NCI-H1048 (cell line): ENCODE results near the gene GNRH2.
"Not testable (repeated sequence)": the region's sequence is repeated elsewhere in the genome, so short reads cannot be mapped to it uniquely, and the experiment has no call there.

ENCODE experiments used
- DNase-seq: peaks from one replicate; lab custom pipeline; 2025; lab: John Stamatoyannopoulos, UW

The GNRH2 gene

DNA sequence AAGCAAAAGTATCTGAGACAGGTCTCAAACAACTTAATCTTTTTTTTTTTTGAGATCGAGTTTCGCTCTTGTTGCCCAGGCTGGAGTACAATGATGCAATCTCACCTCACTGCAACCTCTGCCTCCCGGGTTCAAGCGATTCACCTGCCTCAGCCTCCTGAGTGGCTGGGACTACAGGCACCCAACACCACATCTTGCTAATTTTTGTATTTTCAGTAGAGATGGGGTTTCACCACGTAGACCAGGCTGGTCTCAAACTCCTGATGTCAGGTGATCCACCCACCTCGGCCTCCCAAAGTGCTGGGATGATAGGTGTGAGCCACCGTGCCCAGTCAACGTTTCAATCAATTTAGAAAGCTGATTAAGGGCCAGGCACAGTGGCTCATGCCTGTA, 29.8 kb downstream of the GNRH2 start:
- DNase-seq: not testable (repeated sequence)

DNA sequence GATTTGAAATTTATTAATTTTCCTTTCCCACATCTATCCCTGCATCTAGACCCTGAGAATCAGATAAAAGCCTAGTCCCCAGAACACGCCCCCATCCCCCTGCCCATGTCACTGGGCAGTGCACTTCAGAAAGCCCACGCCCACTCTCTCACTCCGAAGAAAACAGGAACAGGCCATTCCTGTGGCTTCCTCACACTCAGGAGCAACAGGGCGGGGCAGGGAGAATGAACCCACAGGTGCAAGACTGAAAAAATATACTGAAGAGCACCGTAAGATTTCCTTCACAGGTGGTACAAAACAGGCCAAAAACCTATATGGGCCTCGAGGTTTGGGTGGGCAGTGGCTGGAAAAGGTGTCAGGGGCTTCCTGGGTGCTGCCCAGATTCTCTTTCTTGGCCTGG, 31.4 kb downstream of the GNRH2 start:
- DNase-seq: no peak

DNA sequence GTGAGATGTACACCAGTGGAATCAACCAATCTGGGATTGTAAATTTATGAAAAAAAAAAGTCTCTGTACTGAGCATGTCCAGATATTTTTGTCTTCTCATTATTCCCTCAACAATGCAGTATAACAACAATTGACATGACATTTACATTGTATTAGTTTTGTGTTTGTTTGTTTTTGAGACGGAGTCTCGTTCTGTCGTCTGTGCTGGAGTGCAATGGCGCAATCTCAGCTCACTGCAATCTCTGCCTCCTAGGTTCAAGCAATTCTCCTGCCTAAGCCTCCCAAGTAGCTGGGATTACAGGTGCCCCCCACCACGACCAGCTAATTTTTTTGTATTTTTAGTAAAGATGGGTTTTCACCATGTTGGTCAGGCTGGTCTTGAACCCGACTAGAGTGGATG, 31.9 kb downstream of the GNRH2 start:
- DNase-seq: not testable (repeated sequence)

DNA sequence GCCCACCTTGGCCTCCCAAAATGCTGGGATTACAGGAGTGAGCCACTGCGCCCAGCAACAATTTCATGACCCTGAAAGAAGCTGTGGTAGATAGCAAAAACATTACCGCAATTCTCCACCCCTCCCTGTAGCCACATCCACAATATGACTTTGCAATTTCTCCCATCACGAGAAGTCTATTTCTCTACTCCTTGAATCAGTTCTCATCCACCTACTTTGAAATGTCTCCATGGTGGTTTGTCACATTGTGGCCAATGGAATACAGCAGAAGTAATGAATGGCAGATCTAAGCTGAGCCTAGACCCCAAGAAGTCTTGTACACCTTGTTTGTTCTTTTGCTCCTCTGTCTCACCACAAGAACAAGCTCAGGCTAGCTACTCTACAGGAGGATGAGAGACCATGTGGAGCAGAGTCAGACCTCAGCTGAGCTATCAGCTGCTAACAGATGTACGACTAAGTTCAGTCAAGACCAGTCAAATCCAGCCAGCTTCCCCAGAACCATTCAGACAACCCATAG, 34.3 kb downstream of the GNRH2 start:
- no peak for DNase-seq

DNA sequence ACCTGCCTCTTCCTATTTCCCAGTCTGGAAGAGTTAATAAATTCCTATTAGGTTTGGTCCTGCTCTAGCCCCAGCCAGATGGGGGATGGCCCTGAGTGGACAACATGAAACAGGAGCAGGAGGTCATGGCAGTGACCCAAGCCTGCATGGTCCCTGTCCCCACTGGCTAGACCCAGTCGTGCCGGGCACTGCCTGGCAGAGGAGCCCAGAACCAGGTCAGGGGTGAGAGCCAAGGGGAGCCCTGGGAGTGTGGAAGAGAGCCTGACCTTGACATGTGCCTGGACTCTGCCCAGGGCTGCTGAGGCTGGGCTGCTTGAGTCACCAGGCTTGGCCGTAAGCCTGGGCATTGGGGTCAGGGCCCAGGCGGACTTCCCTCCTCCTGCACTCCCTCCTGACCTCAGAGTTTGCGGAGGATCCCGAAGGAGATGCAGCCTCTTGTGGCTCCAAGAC, 37.5 kb downstream of the GNRH2 start:
- no peak for DNase-seq

DNA sequence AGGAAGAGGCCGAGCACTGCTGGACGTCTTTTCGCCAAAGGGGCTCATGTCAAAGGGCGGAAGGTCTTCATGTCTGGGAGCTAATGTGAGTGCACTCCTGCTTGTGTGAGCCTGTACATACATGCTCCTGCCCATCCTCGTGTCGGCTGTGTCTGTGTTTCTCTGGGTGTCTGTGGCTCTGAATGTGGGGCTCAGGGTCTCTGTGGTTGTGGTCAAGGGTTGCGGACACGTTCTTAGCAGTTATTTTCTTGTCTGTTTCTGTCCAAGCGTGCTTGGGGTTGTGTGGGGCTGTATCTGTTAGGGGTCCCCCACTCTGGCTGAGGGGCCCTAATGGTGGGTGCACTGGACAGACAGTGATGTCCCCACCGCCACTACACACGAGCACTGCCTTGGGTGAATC, 38.2 kb downstream of the GNRH2 start:
- no peak for DNase-seq

DNA sequence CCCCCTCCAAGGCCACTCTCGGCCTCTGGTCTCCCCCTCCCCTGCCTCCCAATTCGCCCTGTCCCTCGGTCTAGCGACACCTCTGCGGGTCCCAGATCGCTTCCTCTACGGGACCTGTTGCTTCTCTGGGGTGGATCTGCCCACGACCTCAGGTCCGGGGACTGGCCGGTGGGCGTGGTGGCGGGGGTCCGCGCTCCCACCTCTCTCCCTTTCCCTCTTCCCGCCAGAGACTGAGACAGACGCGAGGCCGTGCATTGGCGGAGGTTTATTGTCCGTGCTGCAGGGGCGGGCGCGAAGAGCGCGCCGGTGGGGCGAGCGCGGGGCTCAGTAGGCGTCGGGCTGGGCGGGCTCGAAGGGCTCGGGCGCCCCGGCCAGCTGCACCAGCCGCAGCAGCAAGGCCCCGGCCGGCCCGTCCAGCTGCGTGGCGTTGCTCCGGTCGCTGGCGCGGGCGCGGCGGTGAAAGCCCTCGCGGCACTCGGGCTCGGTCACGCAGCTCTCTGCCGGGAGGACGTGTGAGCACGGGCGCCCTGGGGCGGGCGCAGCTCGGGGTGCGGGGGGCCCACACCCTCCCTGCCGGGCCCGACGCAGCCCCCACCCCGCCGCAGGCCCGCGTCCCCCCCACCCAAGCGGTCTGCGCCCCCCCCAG, 39.0 kb downstream of the GNRH2 start:
- DNase-seq: no peak

DNA sequence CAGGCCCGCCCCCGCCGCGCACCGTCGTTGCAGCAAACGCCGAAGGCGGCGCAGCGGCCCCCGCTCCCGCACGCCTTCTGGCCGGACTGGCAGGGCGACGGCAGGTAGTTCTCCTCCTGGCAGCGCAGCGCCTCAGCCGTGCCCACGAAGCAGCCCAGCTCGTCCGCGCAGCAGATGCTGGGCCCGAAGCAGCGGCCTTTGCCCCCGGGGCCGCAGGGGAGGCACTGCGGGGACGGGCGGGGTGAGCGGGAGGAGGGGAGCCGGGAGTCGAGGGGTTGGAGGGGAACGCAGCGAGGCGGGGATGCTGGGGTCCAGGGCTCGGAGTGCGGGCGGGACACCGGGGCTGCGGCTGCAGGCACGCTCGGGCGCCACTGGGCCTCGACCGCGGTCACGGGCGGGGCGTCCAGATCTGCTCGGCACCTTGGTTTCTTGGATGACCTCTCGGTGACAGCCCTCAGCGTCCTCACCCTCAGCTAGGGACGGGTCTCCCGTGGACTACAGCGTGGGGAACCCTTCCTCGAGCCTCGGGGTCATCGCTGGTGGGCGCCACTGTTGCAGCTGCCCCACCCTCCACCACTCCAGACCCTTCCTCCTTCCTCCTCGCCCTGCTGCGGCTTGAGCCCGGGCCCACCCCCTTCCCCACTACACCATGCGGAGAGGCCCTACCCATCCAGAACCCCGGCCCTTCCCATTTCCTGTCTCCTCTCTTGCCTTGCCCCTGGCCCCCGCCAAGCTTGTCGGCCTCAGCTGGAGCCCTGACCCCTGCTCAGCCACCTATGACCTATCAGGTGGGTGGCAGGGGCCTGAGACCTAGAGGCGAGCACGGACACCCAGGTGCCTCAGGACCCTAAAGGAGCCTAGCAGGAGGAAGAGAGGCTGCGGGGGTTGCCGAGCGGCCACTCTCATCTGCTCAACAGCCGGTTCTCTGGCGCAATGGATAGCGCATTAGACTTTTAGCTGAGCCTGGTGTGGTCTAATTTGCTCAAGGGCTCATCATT, 39.8 kb downstream of the GNRH2 start:
- DNase-seq: no peak

DNA sequence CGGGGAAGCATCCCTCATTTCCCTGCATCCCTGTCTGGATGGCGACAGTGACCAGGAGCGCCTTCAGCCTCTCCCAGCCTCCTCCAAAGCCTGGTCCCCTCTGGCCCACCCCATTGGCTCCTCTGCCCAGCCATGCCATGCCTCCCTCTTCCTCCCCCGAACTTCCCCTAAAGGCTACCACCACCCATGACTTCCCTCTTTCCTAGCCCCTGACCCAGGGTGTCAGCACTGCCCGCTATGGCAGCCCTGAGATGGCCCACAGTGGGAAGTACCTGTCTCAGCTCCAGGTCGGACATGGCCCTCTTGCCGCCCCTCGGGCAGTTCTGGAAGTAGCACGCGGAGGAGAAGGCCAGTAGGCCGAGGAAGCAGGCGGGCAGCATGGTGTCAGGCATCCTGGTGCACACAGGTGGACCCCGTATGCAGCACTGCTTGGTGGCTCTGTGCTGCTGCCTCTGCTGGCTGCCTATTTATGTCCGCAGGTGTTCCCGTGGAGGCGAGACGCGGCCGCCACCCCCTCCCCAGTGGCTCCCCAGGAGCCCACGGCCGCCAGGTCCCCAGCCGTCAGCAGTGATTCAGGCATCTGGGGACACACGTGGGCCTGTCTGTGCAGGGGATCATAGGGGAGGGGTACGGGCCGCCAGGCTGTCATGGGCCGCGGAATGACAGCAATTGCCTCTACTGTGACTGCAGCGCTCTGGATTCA, 41.0 kb downstream of the GNRH2 start, which contains the start of gene AVP:
TSS of gene AVP (minus strand) at position 442 of the 703 bp plus-strand sequence. CDS start at position 392, 50 bp downstream.
- no peak for DNase-seq

DNA sequence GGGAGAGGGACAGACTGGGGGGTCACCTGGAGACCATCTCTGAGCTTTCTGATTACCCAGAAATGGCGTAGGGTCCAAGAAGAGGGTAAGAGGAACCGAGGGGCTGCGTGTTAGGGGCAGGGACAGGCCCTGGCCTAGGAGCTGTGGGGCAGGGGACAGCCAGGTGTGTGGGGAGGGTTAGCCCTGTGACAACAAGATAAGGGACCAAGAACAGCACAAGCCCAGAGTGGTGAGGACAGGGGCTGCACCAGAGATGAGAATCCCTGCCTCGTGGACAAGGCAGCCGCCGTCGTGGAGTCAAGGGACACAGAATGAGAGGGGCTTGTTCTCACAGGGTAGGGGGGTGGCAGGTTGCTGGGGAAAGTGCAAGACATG, 41.6 kb downstream of the GNRH2 start:
- no peak for DNase-seq

DNA sequence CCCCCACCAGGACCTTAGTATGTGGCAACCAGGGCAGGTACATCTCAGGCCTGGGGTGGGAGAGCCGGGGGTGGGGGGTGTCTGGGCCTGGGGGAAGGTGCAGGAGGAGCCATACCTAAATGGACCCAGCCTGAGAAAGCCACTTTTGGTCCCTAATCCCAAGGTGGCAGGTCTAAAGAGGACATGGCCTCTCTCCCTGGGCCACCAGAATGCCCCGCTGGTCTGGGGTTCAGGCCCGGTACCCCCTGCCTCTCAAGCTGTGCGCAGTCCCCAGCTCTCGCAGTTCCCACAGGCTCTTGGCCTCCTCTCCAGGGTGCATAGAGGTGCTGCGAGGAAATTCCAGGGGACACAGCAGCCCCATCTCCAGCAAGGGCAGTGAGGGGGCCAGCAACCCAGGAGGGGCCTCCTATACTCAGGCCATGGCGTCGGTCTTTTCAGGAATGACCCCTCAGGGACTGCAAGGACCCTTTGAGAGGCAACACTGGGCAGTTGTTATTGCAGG, 42.2 kb downstream of the GNRH2 start:
- no peak for DNase-seq

DNA sequence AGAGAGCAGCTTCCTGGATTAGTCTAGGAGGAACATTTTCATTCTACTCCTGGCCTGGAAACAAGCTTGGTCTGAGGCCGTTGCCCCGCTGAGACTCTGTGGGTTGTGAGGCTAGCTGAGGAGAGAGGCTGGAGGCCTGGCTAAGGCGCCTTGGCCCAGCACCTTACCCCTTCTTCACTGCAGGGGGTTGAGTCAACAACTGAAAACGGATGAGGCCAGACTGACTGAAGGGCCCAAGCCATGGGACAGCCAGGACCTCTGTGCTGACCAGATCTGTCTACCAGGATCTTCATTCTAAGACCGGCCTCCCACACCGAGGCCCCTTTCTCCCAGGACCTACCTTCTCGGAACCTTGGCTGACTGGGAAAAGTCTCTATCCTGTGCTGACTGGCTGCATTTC, 44.6 kb downstream of the GNRH2 start:
- no peak for DNase-seq

DNA sequence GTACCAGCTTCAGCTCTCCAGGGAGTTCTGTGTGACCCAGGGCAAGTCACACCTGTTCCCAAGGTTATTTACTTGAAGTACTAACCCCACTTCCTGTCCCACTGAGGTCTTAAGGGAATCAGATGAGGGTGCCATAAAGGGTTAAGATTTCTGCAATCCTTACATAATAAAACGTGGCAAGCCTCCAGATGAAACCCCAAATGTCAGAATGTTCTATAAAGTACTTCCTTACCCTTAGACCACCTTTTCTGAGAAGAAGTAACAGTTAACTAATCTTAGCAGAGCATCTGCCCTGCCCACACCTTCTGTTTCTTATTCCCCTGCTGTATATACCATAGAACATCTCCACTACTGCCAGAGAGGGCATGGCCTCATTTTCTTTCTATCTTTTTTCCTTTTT, 47.1 kb downstream of the GNRH2 start:
- no peak for DNase-seq

DNA sequence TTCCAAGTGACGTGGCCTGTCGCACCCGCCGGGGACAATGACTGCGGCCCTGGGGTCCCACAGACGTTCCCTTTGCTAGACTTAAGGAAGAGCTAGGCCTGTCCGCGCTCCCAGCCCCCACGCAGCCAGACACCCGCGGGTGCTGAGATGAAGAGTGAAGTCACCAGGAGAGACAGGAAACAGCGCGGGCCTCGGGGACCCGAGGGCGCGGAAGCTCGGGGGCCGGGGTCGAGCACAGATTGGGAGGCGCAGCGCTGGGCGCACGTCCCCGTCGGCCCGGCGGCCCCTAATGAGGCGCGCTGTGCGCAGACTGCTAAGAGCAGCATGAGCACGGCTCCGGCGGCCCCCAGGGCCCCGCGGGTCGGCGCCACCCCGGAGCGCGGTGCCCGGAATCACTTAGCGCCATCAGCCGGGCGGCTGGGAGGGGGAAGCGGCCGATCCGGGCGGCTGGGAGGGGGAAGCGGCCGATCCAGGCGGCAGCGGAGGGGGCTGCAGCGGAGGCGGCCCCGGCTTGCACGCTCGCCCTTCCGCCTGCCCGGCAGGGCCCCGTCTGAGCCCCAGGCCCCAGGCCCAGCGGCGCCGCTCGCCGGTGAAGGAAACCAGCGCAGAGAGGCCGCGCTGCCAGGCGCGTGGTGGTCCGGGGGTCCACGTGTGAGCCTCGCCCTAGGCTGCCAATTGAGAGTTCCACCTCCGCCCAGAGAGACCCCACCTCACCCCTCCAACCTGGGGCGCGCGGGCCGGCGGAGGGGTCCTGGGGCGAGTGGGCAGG, 49.4 kb downstream of the GNRH2 start:
- no peak for DNase-seq

DNA sequence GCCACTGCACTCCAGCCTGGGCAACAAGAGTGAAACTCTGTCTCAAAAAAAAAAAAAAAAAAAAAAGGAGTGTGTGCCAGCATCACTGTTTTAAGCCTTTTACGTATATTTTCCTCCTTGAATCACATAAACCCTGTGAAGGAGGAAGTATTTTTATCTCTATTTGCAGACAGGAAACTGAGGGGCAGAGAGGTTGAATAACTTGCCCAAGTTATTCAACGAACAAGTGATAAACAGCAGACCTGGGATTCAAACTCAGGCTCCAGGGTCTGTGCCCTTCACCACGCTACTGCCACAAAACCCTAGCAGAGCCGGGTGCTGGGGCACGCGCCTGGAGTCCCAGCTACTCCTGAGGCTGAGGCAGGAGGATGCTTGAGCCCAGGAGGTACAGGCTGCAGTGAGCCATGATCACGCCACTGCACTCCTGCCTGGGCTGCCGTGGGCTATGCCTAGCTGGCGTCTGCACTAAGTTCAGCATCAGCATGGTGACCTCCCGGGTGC, 50.5 kb downstream of the GNRH2 start:
- DNase-seq: no peak

DNA sequence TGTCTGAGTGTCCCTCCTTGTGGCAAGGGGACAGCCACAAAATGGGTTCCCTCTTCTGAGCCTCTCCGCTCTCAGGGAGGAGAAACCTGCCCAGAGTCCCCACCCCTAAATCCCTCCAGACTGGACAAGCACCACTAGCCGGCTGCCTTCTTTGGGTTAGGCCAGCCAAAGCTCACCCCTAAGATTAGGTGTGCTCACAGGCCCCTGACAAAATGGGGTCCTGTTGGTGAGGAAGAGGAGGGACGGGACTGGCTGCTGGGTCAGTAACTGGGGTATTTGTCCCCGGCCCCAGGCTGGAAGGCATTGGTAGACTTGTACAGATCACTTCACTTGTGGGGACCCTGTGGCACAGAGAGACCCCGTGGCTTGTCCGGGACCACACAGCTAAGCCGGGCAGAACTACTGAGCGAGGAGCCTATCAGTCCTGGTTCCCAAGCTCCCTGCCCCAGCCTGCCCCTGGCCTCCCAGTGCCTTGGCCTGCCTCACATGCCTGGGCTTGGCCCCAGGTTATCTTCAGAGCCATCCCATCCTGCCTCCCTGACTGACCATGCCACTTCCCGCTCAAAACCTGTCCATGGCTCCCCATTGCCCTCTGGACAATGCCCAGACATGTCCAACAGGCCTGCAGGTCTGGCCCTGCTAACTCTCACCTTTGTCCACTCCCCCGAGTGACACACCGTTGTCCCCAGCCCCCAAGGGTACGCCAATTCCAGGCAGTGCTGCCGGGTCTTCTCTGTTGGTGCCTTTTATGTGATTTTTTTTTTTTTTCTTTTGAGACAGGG, 51.6 kb downstream of the GNRH2 start:
- no peak for DNase-seq
